GM12864 (cell line): ENCODE results near the gene NQO2.

Source experiments
- DNase-seq: peaks from one replicate; pipeline ENCODE4 v3.0.0-alpha.2; 2011; ENCODE audit warnings: low read depth
- H3K4me3 ChIP-seq: 2 replicates; pipeline ENCODE4 v1.5.1; 2011; ENCODE audit warnings: mild to moderate bottlenecking, low read depth, low read length, control low read depth
- CTCF ChIP-seq: IDR thresholded peaks from 2 replicates; pipeline ENCODE4 v1.5.1; 2011; ENCODE audit warnings: low read depth, mild to moderate bottlenecking, moderate library complexity, low read length, control low read depth, inconsistent platforms; ENCODE audit errors: missing control alignments

NQO2 gene

GRCh38 chr6:2957696-2958330 is 41.9 kb upstream of the NQO2 start:
- TF ChIP-seq CTCF: no peak
- DNase-seq: no peak
- H3K4me3 ChIP-seq: no peak overlapping the region

GRCh38 chr6:2958331-2958711 is 41.4 kb upstream of the NQO2 start:
- no peak for TF ChIP-seq CTCF
- no peak overlapping the region for H3K4me3 ChIP-seq
- DNase-seq: no peak

GRCh38 chr6:2958776-2959175 is 40.9 kb upstream of the NQO2 start:
- H3K4me3 ChIP-seq: no peak overlapping the region
- no peak for DNase-seq
- no peak for TF ChIP-seq CTCF

- TF ChIP-seq CTCF: no peak
- no peak overlapping the region for H3K4me3 ChIP-seq
- DNase-seq: no peak
Observed at GRCh38 chr6:2959909-2960719, 39.6 kb upstream of the NQO2 start.

GRCh38 chr6:2960935-2961334 is 38.8 kb upstream of the NQO2 start:
- no peak for TF ChIP-seq CTCF
- no peak for DNase-seq
- no peak overlapping the region for H3K4me3 ChIP-seq

- TF ChIP-seq CTCF: no peak
- no peak overlapping the region for H3K4me3 ChIP-seq
- no peak for DNase-seq
Observed at GRCh38 chr6:2961506-2961905, 38.2 kb upstream of the NQO2 start.
